ENCODE measurements around the gene CGB3. TPM values are rescaled to one million over a fixed set of nuclear protein-coding genes. Genes with fewer than 3 reads are reported as not detected.

Gene CGB3
- total RNA-seq: not detected

DNA sequence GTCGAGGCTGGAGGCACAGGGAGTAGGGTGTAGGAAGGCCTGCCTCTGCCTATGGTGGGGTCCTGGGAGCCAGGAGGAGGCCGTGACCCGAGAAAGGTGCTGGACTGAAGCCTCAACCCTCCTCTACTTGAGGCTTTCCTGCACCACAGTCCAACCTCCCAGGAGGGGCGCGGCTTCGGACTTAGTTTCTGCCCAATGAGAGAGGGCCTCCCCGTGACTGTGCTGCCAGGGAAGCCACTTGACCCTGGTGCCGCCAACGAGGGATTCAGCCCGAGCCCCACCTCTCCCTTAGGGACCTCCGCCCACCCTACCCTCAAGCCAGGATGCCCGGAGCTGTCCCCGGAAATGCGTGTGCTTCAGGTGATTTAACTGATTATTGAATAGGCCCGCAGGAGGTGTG, at the start of gene CGB3:
TSS of gene CGB3 (minus strand) at position 101 of the 400 bp plus-strand sequence. CDS start 362 bp downstream, outside the sequence.

DNA sequence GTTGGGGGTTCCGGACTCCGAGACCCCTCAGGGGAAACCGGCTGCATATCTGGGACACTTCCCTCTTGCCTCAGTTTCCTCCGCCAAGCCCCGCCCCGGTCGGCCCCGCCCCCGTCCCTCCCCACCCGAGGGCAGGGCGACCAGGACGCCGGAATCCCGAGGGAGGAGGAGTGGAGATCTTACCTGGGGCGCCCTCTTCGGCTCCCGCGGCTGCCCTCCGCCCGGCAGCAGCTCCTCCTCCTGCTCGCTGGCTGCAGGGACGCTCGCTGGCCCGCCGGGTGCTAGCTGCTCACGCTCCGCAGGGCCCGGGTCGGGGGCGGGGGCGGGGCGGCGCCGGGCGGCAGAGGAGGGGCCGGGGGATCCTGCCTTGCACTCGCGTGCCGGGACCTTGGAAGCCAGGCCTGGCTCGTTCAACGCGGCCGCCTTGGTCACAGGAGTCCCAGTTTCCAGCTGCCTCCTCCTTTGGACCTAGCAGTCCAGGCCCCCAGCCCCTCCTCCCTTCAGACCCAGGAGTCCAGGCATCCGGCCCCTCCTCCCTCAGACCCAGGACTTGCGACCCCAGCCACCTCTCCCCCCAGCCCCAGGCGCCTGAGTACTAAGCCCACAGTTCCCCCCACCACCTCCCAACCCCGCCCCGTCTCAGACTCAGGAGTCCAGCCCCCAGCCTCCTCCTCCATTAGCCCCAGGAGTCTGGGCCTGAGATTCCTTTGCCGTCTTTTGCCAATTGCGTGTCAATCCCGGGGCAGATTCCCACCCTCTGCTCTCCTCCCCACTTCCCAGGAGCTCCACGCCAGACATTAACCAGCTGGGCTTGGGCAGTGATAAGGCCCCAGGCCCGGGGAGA, 40.9 kb upstream of the CGB3 start, which contains the start of gene NTF4:
TSS of gene NTF4 (minus strand) at position 51 of the 844 bp plus-strand sequence. CDS start 2,821 bp downstream, outside the sequence.

GRCh38 chr19:49057636-49058234, 33.6 kb upstream of the CGB3 start, which contains the start of gene CGB7:
Gene CGB7, minus strand, starts transcription at chr19:49057749. Its CDS starts 2,374 bp downstream, at chr19:49055375.

DNA sequence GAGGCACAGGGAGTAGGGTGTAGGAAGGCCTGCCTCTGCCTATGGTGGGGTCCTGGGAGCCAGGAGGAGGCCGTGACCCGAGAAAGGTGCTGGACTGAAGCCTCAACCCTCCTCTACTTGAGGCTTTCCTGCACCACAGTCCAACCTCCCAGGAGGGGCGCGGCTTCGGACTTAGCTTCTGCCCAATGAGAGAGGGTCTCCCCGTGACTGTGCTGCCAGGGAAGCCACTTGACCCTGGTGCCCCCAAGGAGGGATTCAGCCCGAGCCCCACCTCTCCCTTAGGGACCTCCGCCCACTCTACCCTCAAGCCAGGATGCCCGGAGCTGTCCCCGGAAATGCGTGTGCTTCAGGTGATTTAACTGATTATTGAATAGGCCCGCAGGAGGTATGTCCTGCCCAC, 24.9 kb upstream of the CGB3 start, which contains the start of gene CGB8:
TSS of gene CGB8 (minus strand) at position 101 of the 400 bp plus-strand sequence. CDS start 372 bp downstream, outside the sequence.

DNA sequence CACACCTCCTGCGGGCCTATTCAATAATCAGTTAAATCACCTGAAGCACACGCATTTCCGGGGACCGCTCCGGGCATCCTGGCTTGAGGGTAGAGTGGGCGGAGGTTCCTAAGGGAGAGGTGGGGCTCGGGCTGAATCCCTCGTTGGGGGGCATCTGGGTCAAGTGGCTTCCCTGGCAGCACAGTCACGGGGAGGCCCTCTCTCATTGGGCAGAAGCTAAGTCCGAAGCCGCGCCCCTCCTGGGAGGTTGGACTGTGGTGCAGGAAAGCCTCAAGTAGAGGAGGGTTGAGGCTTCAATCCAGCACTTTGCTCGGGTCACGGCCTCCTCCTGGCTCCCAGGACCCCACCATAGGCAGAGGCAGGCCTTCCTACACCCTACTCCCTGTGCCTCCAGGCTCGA, 19.4 kb upstream of the CGB3 start, which contains the start of gene CGB5:
TSS of gene CGB5 (plus strand) at position 301 of the 400 bp plus-strand sequence. CDS start 362 bp downstream, outside the sequence.

DNA sequence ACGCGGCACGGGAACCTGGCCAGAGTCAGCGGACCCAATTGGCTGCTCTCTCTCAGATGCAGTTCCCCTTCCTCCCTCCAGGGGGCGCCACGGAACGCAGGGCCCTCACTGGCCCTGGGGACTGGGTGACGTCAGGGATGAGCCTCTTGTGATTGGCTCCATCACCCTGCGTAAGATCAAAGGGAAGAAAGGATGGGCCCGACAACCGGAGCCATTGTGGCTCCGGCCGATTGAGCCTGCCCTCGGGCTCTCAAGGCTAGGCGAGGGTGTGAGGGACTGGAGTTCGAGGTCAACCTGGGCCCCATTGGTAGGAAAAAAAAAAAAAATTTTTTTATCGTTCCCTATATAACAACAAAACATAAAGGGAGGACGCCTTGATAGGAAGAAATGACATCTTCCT, 12.7 kb upstream of the CGB3 start, which contains the start of gene CGB1:
TSS of gene CGB1 (minus strand) at position 81 of the 400 bp plus-strand sequence. CDS start 184 bp downstream, outside the sequence.

DNA sequence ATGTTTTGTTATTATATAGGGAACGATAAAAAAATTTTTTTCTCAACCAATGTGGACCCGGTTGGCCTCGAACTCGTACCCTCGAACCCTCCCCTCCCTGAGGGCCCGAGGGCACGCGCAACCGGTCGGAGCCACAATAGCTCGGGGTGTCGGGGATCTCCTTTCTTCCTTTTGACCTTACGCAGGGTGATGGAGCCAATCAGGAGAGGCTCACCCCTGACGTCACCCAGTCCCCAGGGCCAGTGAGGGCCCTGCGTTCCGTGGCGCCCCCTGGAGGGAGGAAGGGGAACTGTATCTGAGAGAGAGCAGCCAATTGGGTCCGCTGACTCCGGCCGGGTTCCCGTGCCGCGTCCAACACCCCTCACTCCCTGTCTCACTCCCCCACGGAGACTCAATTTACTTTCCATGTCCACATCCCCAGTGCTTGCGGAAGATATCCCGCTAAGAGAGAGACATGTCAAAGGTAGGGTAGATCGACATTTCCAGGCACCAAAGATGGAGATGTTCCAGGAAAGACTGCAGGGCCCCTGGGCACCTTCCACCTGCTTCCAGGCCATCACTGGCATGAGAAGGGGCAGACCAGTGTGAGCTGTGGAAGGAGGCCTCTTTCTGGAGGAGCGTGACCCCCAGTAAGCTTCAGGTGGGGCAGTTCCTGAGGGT, 7.6 kb upstream of the CGB3 start, which contains the start of gene CGB2:
TSS of gene CGB2 (plus strand) at position 249 of the 660 bp plus-strand sequence. CDS start at position 455, 206 bp downstream.

GRCh38 chr19:49017041-49017665, 7.0 kb downstream of the CGB3 start, which contains the start of gene LHB:
Gene LHB, minus strand, starts transcription at chr19:49017091. Its CDS starts 10 bp downstream, at chr19:49017081.

DNA sequence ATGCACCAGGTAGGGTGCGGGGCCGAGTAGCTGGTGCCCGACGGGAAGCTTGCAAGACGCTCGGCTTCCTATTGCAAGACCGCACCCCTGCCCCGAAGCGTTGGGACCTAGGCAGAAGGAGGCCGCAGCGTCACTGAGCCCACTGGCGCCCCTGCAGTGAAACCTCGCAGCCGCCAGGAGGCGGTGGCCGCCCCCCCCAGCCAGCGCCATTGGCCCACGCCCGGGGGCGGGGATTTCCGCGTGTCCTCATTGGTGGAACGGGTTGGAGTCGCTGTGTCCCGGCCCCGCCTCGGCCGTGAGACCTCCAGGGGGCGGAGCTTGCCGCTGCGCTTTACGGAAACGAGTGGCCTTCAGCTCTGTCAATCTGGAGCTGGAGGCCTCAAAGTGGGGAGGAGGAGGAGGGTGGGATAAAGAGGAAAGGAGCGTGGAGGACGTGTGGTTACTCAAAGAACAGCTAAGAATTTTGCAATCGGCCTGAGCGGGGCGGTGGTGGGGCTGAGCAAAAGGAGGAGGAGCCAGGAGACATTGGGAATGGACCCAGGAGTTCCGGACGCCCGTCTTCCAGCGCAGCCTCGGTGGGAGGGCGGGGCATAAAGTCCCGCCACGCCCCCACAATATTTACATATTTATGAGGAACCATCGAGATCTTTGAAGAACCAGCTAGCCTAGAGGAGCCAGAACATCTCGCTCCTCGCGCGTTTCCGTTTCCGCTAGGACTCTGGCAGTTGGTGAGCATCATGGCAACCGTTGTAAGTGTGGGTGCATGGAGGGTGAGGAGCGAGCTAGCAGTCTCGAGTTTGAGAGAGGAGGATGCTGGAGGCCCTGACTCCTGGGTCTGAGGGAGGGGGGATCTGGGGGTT, 30.7 kb downstream of the CGB3 start, which contains the start of the genes GYS1 and RUVBL2:
TSS of gene GYS1 (minus strand) at position 135 of the 860 bp plus-strand sequence. CDS start 197 bp downstream, outside the sequence.
TSS of gene RUVBL2 (plus strand) at position 713 of the 860 bp plus-strand sequence. CDS start at position 738, 25 bp downstream.

Small RNAs within 50 kb of the gene (small RNA-seq; reads per million reads assigned to genes)
- gene MIR6798 (ENCODE audit: low replicate concordance): not detected

Other genes starting within 250 kb of the CGB3 start
- gene BCAT2, start 213.3 kb downstream of the CGB3 start, total RNA-seq: 36.3 TPM
- gene HSD17B14, start 187.8 kb downstream of the CGB3 start, total RNA-seq: 12.0 TPM
- 18.1 TPM for gene PLEKHA4, start 155.7 kb downstream of the CGB3 start, total RNA-seq
- 71.7 TPM for gene PPP1R15A, start 151.9 kb downstream of the CGB3 start, total RNA-seq
- 0.29 TPM for gene TULP2, start 125.6 kb downstream of the CGB3 start, total RNA-seq
- gene NUCB1, start 124.0 kb downstream of the CGB3 start, total RNA-seq: 221 TPM
- 1.4 TPM for gene DHDH, start 90.6 kb downstream of the CGB3 start, total RNA-seq
- gene BAX, start 69.5 kb downstream of the CGB3 start, total RNA-seq: 30.8 TPM
- gene FTL, start 59.0 kb downstream of the CGB3 start, total RNA-seq: 1,684 TPM
- 51.8 TPM for gene GYS1, start 31.0 kb downstream of the CGB3 start, total RNA-seq
- 105 TPM for gene RUVBL2, start 30.4 kb downstream of the CGB3 start, total RNA-seq
- 1.1 TPM for gene LHB, start 7.2 kb downstream of the CGB3 start, total RNA-seq
- gene CGB2, start 7.6 kb upstream of the CGB3 start, total RNA-seq: not detected
- gene CGB1, start 12.6 kb upstream of the CGB3 start, total RNA-seq: not detected
- not detected for gene CGB5, start 19.5 kb upstream of the CGB3 start, total RNA-seq
- not detected for gene CGB8, start 24.8 kb upstream of the CGB3 start, total RNA-seq
- gene CGB7, start 33.4 kb upstream of the CGB3 start, total RNA-seq: 1.3 TPM
- 5.4 TPM for gene NTF4, start 40.5 kb upstream of the CGB3 start, total RNA-seq
- 2.3 TPM for gene KCNA7, start 48.4 kb upstream of the CGB3 start, total RNA-seq
- 266 TPM for gene SNRNP70, start 61.1 kb upstream of the CGB3 start, total RNA-seq
- gene LIN7B, start 90.0 kb upstream of the CGB3 start, total RNA-seq: 8.0 TPM
- not detected for gene C19orf73, start 94.8 kb upstream of the CGB3 start, total RNA-seq
- gene PPFIA3, start 95.2 kb upstream of the CGB3 start, total RNA-seq: 6.9 TPM
- gene HRC, start 131.1 kb upstream of the CGB3 start, total RNA-seq: 28.8 TPM
- 39.2 TPM for gene TRPM4, start 133.5 kb upstream of the CGB3 start, total RNA-seq

All from metanephros (tissue), 2 donors.